Measurements from ENCODE around the gene PARD3.

The PARD3 gene

GRCh38 chr10:34137201-34137600 is 677.9 kb downstream of the PARD3 start:
- no peak for DNase-seq

DNA sequence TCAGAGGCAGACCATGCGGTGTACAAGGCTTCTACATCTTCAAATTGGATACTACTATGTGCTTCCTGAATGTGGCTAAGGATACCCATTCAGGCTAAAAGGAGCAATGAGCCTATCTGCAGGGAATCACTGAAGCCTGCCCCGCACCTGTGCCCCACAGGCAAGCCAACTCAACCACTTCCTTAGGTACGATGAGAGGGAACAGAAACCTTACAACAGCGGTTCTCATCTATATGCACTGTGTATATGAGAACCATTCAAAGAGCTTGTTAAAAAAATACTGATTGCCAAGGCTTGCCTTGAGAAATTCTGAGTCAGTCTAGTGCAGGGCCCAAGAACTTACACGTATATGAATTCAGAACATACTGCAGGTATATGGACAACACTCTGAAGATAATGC is 679.6 kb downstream of the PARD3 start:
- no peak for DNase-seq

- DNase-seq, result no peak
Observed at GRCh38 chr10:34134602-34135001, 680.5 kb downstream of the PARD3 start.

DNA sequence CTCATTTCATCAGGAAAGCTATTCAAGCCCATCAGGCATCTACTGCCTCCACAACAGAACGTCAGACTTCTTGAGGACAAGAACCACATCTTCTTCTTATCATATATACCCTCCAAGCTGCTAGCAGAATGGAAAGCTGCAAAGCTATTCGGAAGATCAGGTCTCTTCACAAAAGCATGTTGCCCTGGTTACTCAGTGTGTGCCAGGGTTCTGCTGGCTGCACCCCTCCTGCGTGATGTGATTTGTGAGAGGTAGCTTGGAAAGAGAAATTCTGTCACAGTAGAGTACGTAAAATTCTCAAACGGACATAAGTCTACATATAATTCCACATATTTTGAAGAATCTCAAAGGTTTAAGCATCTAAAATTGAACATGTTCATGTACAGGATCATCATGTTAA is 681.7 kb downstream of the PARD3 start:
- DNase-seq, result no peak

DNA sequence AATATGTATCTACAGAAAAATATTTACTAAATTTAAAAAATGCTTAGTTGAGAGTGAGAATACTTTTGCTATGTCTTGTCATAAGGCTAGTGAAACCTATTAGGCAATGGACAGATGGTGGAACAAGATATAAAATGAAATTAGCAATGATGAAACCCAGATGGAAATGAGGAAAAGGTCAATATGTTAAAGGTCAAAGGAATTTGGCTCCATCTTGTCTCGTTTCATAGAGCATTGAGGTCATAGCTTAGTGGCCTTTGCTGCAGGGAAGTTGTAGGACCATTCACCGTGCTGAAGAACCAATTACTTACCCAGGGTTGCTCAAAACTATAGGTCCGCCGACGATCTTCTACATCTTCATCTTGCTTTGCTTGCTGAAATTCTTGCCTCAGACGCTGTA is 683.9 kb downstream of the PARD3 start:
- no peak for DNase-seq

DNA sequence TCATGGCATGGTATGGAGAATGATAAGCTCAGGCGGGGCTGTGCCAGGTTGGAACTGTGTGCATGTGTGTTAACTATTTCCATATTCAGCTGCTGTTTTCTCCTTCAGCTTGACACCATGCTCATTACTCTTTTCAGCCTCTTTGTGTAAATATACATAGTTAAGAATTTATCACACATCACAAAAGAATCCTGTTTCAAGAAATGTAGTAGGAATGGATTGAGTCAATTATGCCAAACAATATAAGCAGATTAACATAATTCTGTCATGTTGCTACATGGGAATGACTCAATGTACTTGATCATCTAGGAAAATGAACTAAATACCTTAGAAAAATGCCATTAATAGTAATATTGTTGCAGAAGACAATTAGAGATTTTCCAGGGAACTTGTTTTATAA is 687.4 kb downstream of the PARD3 start:
- DNase-seq, result no peak

- no peak for DNase-seq
Observed at GRCh38 chr10:34126371-34127151, 688.5 kb downstream of the PARD3 start.

- DNase-seq, result no peak
Observed at GRCh38 chr10:34125702-34126101, 689.4 kb downstream of the PARD3 start.

- no peak for DNase-seq
Observed at GRCh38 chr10:34124522-34125035, 690.5 kb downstream of the PARD3 start.

GRCh38 chr10:34121781-34122622 is 693.1 kb downstream of the PARD3 start:
- no peak for DNase-seq

- no peak for DNase-seq
Observed at GRCh38 chr10:34121125-34121753, 693.9 kb downstream of the PARD3 start.

DNA sequence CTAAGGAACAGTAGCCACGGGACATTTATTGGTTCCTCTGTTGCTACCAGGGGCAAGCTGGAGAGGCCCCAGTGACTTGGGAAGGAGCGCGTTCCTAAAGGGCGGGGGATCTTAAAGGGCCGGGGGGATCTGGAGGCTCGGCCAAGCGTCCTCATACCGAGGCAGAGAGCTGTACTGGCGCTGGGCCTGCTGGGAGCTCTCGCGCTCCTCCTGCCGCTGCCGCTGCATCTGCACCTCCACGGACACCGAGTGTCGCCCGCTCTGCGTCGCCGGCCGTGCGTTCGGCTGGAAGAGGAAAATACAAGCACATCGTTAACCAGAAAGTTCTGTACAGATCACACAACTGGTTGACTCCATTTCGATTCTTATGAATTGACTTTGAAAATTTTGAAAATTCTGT is 695.6 kb downstream of the PARD3 start:
- DNase-seq, result no peak

GRCh38 chr10:34116681-34117271 is 698.3 kb downstream of the PARD3 start:
- no peak for DNase-seq

DNA sequence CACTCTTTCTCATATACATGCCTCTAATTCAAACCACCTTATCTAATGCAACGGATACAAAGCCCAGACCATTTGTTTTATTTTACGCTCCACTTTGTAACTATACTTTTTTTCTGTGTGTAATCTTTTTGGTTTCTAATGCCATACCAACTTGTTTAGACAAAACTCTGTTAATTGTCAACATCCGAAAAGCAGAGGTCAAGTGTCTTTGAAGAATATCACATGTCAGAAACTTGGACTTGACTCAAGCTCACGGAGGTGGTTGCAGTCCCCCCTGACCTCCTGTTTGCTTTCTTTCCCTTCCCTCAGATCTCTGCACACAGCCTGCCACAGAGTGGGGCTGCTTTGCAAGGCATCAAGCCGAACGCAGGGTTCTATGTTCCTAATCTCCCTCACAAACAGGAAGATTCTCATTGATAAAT is 698.9 kb downstream of the PARD3 start:
- DNase-seq, result no peak

- no peak for DNase-seq
Observed at GRCh38 chr10:34114914-34115313, 700.2 kb downstream of the PARD3 start.

DNA sequence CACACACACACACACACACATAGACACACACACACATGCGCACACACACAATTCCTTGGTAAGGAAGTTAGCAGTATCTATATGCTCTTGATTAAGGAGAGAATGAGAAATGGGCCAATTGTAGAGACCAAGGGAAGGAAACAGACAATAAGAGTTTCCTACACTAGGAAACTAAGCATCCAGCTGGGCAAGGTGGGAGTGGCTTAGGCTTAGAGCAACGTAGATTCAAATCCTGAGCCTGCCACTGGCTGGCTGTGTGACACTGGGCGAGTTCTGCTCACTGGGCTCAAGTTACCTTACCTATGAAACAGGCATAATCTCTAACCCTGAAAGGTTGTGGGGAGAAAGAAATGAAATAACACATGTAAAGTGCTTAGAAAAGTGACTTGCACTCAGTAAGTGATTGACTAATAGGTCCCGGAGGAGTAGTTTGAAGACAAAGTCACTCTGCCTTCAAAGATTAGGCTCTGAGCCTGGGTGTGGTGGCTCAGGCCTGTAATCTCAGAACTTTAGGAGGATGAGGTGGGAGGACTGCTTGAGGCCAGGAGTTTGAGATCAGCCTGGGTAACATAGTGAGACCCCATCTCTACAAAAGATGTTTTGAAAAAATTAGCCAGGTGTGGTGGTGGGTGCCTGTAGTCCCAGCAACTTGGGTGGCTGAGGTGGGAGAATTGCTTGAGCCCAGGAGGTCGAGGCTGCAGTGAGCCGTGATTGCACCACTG is 701.4 kb downstream of the PARD3 start:
- DNase-seq, result no peak

- no peak for DNase-seq
Observed at GRCh38 chr10:34112171-34112782, 702.8 kb downstream of the PARD3 start.

- no peak for DNase-seq
Observed at GRCh38 chr10:34111179-34111578, 703.9 kb downstream of the PARD3 start.

DNA sequence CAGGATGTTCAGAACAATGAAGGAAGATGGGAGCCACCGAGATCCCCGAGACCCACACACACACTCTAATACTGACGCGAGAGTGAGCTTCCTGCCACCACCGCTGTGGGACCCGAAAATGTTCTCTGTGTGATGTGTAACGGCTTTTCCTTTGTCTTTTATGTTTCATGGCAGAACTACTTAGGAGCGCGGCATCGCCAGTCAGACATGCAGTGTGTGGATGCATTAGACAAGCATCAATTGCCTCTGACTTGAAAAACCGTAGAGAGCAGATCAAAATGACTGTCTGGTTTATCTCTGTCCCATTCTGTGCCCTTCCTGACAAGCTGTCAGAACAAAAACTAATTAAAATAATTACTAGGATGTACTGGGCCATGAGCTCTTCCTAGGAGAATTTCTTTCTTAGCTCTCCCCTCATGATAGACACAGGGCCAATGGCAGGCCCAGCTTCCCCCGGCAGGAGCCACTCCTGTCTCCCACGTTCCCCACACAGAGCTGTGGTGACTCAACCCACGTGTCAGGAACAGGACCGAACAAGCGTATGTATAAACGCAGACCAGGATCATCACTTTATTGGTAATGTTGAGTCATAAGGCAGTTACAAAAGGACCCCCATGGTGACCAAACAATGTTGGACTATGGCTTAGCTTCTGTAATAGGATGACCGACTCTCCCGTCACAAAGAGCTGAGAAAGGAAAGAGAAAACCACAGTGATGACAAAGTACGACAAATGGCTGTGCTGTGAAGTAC is 705.0 kb downstream of the PARD3 start:
- no peak for DNase-seq

DNA sequence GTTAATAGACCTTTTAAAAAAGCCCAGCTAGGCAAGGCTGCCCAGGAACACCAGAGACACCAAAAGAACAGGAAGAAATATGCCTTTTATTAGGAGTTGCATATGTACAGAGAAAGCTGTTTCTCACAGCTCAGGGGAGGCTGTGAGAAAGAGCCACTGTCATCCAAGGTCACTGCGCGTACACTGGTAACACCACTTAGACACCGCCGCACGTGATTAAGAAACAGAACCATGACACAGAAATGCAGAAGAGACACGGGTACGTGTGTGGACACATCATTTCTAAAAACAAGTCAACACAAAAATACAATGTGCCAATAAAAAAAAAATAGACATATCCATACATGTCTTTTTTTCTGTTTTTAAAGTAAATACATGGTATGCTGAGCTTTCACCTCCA is 705.6 kb downstream of the PARD3 start:
- no peak for DNase-seq
